KOPT-K1 (cell line): ENCODE data around the gene MANF.
"Not testable (repeated sequence)": the region's sequence is repeated elsewhere in the genome, so short reads cannot be mapped to it uniquely, and the experiment has no call there.

Experiments
- H3K27ac ChIP-seq: fragments of 200-600 bp; sonication (generic); 2 replicates; pipeline ENCODE4 v1.5.1; 2016; ENCODE audit warnings: antibody characterized with exemption, mild to moderate bottlenecking, low read depth, low read length; ENCODE audit not compliant: poor library complexity, severe bottlenecking
- H3K36me3 ChIP-seq: fragments of 200-600 bp; sonication (generic); 2 replicates; pipeline ENCODE4 v1.5.1; 2017; ENCODE audit warnings: antibody characterized with exemption, mild to moderate bottlenecking, low read length, moderate library complexity; ENCODE audit not compliant: insufficient read depth
- H3K9me3 ChIP-seq: fragments of 200-600 bp; sonication (generic); 2 replicates; pipeline ENCODE4 v1.5.1; 2017; ENCODE audit warnings: antibody characterized with exemption, low read length, mild to moderate bottlenecking; ENCODE audit not compliant: insufficient read depth, poor library complexity, severe bottlenecking

MANF gene

DNA sequence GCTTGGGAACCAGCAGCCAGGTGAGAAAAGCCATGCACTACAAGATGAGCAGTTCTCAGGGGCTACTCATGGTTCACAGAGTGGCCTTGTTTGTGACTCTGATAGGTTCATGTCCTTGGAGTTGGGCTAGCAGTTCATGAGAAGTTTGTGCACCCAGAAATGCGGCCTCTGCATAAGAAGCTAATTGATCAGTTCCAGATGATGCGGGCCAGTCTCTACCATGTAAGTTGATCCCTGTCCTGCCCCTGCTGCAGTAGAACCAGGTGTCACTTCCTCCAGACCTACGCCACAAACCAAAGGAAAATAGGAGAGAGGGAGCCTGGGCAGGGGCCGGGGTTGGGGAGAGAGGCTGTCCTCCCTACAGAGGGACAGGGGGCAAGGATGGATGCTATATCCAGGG lies 27.2 kb upstream of the MANF start:
- no peak overlapping the region for H3K27ac ChIP-seq
- no peaks in the 10 kb centered on the region for H3K36me3 ChIP-seq
- H3K9me3 ChIP-seq: no peaks in the 10 kb centered on the region

DNA sequence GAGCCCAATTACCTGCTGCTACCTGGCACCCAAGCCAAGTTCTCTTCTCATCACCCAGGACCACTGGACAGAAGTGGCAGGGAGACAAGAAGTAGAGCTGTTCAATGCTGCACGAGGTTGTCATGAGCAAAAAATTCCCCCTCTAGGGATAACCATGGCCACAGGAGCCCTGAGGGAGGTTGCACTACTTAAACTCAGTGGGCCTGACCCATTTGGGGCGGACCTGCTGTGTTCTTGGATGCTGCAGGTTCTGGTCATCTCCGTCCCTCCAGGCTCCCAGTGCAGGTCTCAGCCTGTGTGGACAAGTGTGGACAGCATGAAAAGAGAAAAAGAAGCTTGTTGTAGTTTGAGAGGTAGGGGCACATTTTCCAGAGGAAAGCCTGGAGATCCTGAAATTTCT lies 26.1 kb upstream of the MANF start:
- H3K36me3 ChIP-seq: no peaks in the 10 kb centered on the region

DNA sequence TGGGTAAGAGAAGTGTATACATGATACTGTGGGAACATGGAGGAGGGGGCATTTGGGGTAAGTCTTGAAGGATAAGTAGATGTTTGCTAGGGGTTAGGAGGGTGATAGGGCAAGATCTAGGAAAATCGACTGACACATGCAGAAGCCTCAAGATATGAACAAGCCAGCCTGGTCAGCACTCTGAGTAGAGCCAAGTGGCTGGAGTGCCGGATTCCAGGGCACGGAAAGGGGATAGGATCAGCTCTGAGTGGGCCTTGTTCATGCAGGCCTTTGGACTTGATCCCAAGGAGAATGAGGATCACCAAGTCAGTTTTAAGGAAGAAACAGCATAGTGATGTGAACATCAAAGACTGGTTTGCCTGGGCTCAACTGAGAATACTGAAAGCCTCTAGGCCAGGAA lies 24.3 kb upstream of the MANF start:
- Histone ChIP-seq H3K36me3 (no peaks in the 10 kb centered on the region), H3K9me3 (no peaks in the 10 kb centered on the region), H3K27ac (no peak overlapping the region)

More for the DNA sequence above, 26.1 kb upstream of the MANF start:
- no peaks in the 10 kb centered on the region for H3K9me3 ChIP-seq
- H3K27ac ChIP-seq: no peak overlapping the region

DNA sequence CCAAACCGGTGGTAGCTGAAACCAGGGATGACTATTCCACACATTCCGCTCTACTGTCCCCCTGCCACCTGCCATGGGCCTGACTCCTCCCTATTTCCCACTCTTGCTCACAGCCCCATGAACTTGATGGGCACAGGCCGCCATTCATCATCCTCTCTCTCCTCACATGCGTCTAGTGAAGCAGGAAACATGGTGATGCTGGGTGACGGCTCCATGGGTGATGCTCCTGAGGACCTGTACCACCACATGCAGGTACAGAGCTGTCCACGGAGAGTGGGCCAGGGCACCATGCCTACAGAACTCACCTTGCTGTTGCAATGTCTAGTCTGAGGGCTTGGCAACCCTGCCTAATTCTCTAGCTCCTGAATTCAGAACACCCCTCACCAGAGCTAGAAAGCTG lies 23.3 kb upstream of the MANF start:
- no peaks in the 10 kb centered on the region for H3K36me3 ChIP-seq
- H3K9me3 ChIP-seq: no peaks in the 10 kb centered on the region
- no peak overlapping the region for H3K27ac ChIP-seq

DNA sequence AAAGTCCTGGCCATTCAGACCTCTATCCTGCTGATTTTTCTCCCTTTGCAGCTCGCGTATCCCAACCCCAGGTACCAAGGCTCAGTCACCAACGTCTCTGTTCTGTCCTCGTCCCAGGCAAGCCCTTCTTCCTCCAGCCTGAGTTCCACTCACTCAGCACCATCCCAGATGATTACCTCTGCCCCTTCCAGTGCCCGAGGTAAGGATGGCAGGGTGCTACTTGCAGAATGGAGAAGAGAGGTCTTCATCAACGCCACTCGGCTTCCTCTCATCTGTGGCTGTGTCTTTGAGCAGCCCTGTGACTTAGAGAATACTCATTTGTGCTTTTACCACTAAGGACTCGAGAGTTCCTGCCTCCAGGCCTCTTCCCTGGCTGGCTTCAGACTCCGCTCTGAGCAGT lies 22.6 kb upstream of the MANF start:
- Histone ChIP-seq H3K27ac (no peak overlapping the region), H3K36me3 (no peaks in the 10 kb centered on the region), H3K9me3 (no peaks in the 10 kb centered on the region)

DNA sequence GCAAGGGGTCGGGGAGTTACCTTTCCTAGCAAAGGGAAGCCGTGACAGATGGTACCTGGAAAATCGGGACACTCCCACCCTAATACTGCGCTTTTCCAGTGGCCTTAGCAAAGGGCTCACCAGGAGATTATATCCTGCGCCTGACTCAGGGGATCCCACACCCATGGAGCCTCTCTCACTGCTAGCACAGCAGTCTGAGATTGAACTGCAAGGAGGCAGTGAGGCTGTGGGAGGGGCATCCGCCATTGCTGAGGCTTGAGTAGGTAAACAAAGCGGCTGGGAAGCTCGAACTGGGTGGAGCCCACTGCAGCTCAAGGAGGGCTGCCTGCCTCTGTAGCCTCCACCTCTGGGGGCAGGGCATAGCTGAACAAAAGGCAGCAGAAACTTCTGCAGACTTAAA lies 16.8 kb upstream of the MANF start:
- H3K27ac ChIP-seq, H3K36me3 ChIP-seq, H3K9me3 ChIP-seq: not testable (repeated sequence)

DNA sequence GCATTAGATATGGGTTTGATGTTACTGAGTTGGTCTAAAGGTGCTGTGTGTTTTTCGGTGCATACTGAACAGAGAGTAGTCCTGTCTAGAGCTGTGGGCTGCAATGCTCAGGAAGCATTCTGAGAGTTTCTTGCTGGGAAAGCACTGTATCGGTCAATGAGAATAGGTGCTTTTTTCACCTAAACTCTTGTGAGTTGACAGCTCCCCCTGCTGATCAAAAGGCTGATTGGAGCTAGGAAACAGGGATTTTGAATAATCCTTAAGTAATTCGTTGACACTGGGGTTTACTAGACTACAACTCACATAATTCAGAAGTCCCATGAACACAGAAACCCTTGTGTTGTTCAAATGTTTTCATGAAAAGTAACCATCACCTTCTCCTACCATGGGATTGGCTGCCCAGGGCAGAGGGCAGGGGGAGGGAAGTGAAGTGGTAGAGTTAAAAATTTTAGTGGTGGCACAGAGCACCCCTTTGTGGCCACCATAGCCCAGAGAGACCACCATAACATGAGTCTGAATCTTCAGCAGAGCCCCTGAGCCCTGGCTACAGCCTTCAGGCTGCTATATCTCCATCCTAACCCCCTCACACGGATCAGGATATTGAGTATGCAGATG lies 13.0 kb upstream of the MANF start:
- Histone ChIP-seq H3K27ac (no peak overlapping the region), H3K9me3 (no peaks in the 10 kb centered on the region), H3K36me3 (no peaks in the 10 kb centered on the region)

DNA sequence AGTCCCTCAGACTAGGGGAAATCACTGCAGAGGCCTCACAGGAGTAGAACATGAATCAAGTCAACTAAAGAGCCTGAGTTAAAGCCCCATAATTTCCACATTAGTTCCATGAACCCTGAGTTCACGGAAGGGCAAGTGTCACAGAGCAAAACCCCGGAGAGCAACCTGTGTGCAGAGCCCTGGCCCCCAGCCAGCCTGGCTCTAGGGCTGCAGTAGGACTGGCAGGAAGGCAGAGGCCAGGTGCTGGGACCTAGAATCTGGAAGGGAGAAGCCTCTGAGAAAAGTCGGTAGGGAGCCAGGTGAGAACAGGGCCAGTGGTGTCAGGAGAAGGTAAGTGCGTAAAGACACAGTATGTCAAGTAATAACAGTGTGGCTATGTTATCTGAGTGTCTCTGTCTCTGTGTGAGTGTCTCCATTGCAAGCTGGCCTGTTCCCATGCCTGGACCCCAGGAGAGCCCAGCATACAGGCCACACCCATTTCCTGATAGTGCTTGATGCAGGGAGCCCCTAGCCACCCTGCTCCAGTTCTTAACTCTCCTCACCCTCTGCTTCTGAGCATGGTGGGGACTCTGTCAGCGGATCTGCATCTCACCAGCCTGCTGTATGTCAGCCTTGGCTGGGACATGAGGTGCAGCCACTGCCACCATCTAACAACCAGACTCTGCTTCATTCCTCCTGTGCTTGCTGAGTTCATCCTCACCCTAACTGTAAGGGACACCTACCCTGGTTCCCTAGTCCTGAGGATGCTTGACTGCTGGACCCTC lies 11.3 kb upstream of the MANF start:
- Histone ChIP-seq H3K9me3 (no peaks in the 10 kb centered on the region), H3K27ac (no peak overlapping the region), H3K36me3 (no peaks in the 10 kb centered on the region)

DNA sequence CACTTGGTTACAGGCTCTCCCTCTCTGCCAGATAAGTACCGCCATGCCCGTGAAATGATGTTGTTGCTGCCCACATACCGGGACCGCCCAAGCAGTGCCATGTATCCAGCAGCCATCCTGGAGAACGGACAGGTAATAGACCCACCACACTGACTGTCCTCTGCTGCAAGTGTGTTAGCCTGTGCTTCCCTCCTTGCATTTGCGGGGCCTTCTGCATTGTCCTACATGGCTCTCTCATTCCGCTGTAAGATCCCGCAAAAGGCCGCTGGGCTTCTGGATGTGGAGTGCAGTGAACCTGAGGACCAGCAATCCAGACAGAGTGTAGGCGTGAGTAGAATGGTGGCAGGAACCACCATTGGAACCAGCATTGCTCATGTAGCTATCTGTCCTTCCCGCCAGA lies 10.6 kb upstream of the MANF start:
- Histone ChIP-seq H3K9me3 (no peaks in the 10 kb centered on the region), H3K36me3 (no peaks in the 10 kb centered on the region), H3K27ac (no peak overlapping the region)

DNA sequence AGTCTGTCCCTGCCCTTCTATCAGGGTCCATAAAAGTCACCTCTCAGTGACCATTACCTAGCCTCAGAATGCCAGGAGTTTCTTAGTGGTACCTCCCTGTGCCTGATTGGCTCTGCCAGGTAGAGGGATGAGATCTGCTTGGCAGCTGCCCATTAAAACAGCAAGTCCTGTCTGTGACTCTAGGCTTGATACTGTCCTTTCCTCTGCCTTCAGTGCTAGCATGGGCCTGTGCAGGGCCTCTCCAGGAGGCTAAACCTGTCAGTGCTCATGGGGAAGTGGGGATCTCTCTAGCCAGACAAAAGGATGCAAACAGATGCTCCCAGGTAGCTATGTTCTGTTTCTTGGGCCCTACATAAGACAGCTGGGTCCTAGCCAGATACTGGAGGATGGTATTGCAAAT lies 10.0 kb upstream of the MANF start:
- Histone ChIP-seq H3K27ac (no peak overlapping the region), H3K9me3 (no peaks in the 10 kb centered on the region), H3K36me3 (no peaks in the 10 kb centered on the region)

DNA sequence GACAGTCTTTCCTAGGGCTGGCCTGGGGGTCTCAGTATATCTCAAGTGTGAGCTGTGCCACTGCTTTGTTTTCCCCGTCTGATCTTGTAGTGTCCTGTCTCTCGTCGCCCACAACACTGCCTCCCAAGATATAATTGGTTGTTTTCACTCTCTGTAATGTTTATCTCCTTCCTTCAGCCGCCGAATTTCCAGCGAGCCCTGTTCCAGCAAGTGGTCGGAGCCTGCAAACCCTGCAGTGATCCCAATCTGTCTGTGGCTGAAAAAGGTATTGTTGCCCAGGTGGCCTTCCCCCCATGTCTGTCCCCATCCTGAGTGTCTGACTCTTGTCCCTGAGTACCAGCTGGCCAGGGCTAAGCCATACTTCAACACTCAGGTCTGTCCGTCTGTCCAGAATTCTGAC lies 9.5 kb upstream of the MANF start:
- no peaks in the 10 kb centered on the region for H3K9me3 ChIP-seq
- H3K27ac ChIP-seq: no peak overlapping the region
- H3K36me3 ChIP-seq: no peaks in the 10 kb centered on the region

DNA sequence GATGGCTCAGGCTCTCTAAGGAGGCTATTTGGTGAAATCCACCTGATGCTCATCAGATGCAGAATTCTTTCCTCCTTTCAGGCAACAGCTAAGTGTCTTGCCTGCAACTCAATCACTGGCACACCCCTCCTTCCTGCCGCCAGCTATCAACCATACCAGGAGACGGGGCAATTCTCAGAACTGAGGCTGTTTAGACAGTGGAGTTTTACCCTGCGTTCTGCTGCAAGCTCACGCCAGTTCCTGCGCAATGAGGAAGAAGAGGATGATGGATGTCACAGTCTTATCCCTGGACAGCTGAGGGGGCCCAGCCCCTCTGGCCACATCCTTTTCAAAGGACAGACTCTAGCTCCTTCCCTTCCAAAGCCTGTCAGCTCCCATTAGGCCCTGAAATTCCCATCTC lies 7.0 kb upstream of the MANF start:
- H3K27ac ChIP-seq: no peak overlapping the region
- H3K9me3 ChIP-seq: no peaks in the 10 kb centered on the region
- no peaks in the 10 kb centered on the region for H3K36me3 ChIP-seq

DNA sequence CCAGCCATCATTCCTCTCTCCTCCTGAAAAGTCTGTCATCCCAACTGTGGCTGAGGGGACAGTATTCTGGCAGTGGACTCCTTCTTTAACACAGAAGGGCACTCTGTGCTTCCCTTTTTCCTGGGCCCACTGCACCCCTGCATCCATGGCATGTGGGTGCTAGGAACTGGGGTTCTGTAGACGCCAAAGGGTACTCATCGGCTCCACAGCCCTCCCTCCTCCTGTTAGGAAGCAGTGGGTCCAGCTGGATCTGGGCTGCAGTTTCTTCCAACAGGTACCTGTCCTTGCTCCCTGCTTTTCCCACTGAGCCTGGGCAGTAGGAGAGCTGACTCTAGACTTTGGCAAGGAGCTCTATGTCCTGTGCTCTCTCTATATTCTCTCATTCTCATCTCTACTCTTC lies 6.4 kb upstream of the MANF start:
- peak overlapping the region; percentile 40 for H3K27ac ChIP-seq
- no peaks in the 10 kb centered on the region for H3K36me3 ChIP-seq
- no peaks in the 10 kb centered on the region for H3K9me3 ChIP-seq

DNA sequence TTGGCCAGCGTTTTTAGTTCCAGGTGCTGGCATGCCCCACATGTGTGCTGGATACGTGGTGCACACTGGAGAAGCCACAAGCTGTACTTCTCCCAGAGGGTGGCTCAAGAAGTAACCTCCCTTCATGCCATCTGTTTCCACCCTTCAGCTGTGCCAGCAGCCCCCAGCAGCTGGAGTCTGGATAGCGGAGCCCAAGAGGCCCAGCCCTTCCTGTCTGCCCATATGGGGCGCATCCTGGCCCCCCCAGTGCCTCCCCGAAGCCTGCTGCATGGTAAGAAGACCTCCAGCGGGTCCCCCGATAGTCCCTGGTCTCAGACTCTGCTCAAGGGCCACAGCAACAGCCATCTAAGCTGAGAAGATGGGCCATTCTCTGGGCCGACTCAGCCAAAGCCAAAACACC lies 5.8 kb upstream of the MANF start:
- Histone ChIP-seq H3K9me3 (no peaks in the 10 kb centered on the region), H3K27ac (peak overlapping the region; percentile 40), H3K36me3 (no peaks in the 10 kb centered on the region)

DNA sequence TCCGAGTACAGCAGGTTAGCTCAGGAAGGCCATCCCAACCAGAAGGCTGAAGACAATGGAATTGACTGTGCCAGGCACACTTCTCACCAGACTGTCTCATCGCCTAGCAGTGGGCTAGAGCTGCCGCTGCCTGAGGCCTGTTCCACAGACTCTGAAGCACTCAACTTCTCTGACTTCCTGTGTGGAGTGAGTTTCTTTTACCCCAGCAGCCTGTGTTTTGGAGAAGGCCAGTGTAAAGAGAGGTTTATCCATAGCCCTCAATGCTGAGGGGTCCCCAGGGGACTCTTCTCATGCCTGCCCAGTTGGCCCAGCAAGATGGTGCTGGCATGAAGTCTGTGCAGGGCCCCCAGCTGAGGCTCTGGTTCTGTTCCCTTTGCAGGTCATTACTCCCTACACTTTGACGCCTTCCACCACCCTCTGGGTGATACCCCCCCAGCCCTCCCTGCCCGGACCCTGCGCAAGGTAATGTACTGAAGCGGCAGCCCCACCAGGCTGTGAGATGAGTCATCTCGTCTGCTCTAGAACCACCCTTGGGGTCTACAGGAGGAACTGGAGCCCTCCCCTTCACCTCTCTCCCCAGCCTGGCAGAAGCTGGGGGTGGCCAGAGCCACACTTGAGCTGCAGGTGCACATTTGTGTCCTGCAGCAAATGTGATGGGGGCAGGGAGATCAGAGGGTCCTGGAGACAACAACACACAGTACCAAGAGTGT lies 5.2 kb upstream of the MANF start:
- H3K27ac ChIP-seq: peak overlapping the region; percentile 40
- H3K9me3 ChIP-seq: no peaks in the 10 kb centered on the region
- no peaks in the 10 kb centered on the region for H3K36me3 ChIP-seq
